ENCODE measurements around the gene EHD2. TPM values are rescaled to one million over a fixed set of nuclear protein-coding genes. Genes with fewer than 3 reads are reported as not detected.
A peak's percentile ranks its signal among the peaks of the same experiment; 100 is the strongest.

EHD2 gene
- total and polyA plus RNA-seq, 2 of the 4 experiments (the other 2 are of a cell fraction), result 35.3 to 181 TPM

DNA sequence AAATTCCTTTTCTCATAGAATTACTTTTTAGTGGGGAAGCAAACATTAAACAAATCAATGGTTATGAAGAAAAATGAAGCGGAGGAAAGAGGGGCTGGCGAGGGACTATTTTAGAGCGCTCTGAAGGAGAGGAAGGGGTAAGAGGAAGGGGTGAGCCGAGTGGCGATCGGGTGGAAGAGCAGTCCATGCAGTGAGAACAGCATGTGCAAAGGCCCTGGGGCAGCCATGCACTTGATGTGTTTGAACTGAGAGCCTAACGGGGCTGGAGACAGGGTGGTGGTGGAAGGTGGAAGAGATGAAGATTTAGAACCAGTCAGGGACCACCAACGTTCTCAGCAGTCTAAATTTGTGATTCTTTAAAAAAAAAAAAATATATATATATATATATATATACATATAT, 17.7 kb downstream of the EHD2 start:
- in situ Hi-C loops (cut with MboI; ENCODE audit: low sequenced_read_pairs), result no loop called here
- no peak for ATAC-seq (ENCODE audit: low read depth)
- ChIA-PET POLR2A (ENCODE audit: unreplicated experiment) (no interaction called here), CTCF (no interaction called here)
- no peak overlapping the region for H2BK120ac ChIP-seq (ENCODE audit: low read depth, low read length)
- H3K9me1 ChIP-seq (ENCODE audit: insufficient read depth, low read length), result peaks cover 27% of the 10 kb centered on the region
- H3K23ac ChIP-seq (ENCODE audit: low read depth, low read length), result no peak overlapping the region
- H2AK5ac ChIP-seq (ENCODE audit: low read depth, low read length), result 0 out of 2 replicates have a peak overlapping the region, but pooled peaks have one; percentile 52
- dilution Hi-C loops (cut with HindIII; ENCODE audit: low sequenced_read_pairs, unreplicated experiment), result no loop called here
- no peak overlapping the region for H4K8ac ChIP-seq (ENCODE audit: low read depth in 2 of 2, low read length in 2 of 2)
- H3K4ac ChIP-seq (ENCODE audit: low read depth, low read length), result no peak overlapping the region
- H3K56ac ChIP-seq (ENCODE audit: extremely low read depth, insufficient read depth, low read length), result no peak overlapping the region
- H3K27me3 ChIP-seq (ENCODE audit: control insufficient read depth, insufficient read depth, low read length), result no peaks in the 10 kb centered on the region
- no TSS peak for BruUV-seq (replicated peaks)
- no peak overlapping the region for H3K4me2 ChIP-seq (ENCODE audit: low read depth, low read length)
- H4K91ac ChIP-seq (ENCODE audit: insufficient read depth, low read depth, low read length), result no peak overlapping the region
- intact Hi-C loops (cut with micrococcal nuclease), result no loop called here
- no peak overlapping the region for H3K14ac ChIP-seq (replicated peaks; ENCODE audit: low read depth, low read length)
- WGBS, 2 experiments (ENCODE audit: extremely low coverage in 2 of 2, insufficient read length in 1 of 2), result 79% methylated on average over 3 of the region's 8 CpGs; no CpG with 5 or more reads in 1 of the 2 experiments
- no peak for DNase-seq
- H3K9me3 ChIP-seq (ENCODE audit: control insufficient read depth, insufficient read depth, low read length), result no peaks in the 10 kb centered on the region
- no peak overlapping the region for H2BK20ac ChIP-seq (ENCODE audit: low read depth, low read length)
- peaks cover 72% of the 10 kb centered on the region for H3K36me3 ChIP-seq (ENCODE audit: control insufficient read depth, insufficient read depth, low read length)
- H3K4me1 ChIP-seq (ENCODE audit: control insufficient read depth, insufficient read depth, low read length), result peaks cover 16% of the 10 kb centered on the region
- H2BK5ac ChIP-seq (ENCODE audit: low read depth, low read length, poor library complexity, severe bottlenecking), result no peak overlapping the region
- no peak overlapping the region for H2BK15ac ChIP-seq (ENCODE audit: low read depth, low read length)
- peaks cover 41 to 68% of the 10 kb centered on the region in 2 experiments for H3K79me1 ChIP-seq (ENCODE audit: low read depth in 1 of 2, low read length in 2 of 2)
- H3K9ac ChIP-seq (ENCODE audit: low read depth, low read length), result no peak overlapping the region
- no peak overlapping the region for H2AFZ ChIP-seq (replicated peaks; ENCODE audit: low read length, poor library complexity)
- no peak overlapping the region for H3K18ac ChIP-seq (ENCODE audit: low read depth, low read length)
- H2AK9ac ChIP-seq (replicated peaks; ENCODE audit: low read depth, low read length, poor library complexity), result no peak overlapping the region
- H4K5ac ChIP-seq (ENCODE audit: low read depth, low read length), result no peak overlapping the region
- peaks cover 58% of the 10 kb centered on the region for H4K20me1 ChIP-seq (ENCODE audit: insufficient read depth, low read length)
- H3K4me3 ChIP-seq (ENCODE audit: insufficient read depth, low read depth, low read length), result no peak overlapping the region
- H3K27ac ChIP-seq (ENCODE audit: insufficient read depth, low read length), result no peak overlapping the region
- no peak for TF ChIP-seq CEBPB (IDR thresholded peaks at IDR 0.05; ENCODE audit: low read depth, low read length)
- no peak for TF ChIP-seq MXI1 (IDR thresholded peaks at IDR 0.05; ENCODE audit: borderline replicate concordance, low read depth, low read length)
- no peak for TF ChIP-seq RCOR1 (IDR thresholded peaks at IDR 0.05; ENCODE audit: insufficient replicate concordance, low read length)
- TF ChIP-seq NFE2L2 (IDR thresholded peaks at IDR 0.05; ENCODE audit: low read depth, low read length), result no peak
- TF ChIP-seq MAZ (IDR thresholded peaks at IDR 0.05; ENCODE audit: borderline replicate concordance, low read depth, low read length), result no peak
- no peak for TF ChIP-seq MAFK (IDR thresholded peaks at IDR 0.05; ENCODE audit: low read depth, low read length)
- TF ChIP-seq, protein P1, sequence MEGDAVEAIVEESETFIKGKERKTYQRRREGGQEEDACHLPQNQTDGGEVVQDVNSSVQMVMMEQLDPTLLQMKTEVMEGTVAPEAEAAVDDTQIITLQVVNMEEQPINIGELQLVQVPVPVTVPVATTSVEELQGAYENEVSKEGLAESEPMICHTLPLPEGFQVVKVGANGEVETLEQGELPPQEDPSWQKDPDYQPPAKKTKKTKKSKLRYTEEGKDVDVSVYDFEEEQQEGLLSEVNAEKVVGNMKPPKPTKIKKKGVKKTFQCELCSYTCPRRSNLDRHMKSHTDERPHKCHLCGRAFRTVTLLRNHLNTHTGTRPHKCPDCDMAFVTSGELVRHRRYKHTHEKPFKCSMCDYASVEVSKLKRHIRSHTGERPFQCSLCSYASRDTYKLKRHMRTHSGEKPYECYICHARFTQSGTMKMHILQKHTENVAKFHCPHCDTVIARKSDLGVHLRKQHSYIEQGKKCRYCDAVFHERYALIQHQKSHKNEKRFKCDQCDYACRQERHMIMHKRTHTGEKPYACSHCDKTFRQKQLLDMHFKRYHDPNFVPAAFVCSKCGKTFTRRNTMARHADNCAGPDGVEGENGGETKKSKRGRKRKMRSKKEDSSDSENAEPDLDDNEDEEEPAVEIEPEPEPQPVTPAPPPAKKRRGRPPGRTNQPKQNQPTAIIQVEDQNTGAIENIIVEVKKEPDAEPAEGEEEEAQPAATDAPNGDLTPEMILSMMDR (conservative IDR thresholded peaks at IDR 0.05; ENCODE audit: low read depth, low read length), result no peak
- TF ChIP-seq, protein P2, sequence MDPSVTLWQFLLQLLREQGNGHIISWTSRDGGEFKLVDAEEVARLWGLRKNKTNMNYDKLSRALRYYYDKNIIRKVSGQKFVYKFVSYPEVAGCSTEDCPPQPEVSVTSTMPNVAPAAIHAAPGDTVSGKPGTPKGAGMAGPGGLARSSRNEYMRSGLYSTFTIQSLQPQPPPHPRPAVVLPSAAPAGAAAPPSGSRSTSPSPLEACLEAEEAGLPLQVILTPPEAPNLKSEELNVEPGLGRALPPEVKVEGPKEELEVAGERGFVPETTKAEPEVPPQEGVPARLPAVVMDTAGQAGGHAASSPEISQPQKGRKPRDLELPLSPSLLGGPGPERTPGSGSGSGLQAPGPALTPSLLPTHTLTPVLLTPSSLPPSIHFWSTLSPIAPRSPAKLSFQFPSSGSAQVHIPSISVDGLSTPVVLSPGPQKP (IDR thresholded peaks at IDR 0.05; ENCODE audit: borderline replicate concordance, low read depth, low read length), result no peak
- TF ChIP-seq RFX5 (IDR thresholded peaks at IDR 0.05; ENCODE audit: low read depth, low read length), result no peak
- TF ChIP-seq, protein P3, sequence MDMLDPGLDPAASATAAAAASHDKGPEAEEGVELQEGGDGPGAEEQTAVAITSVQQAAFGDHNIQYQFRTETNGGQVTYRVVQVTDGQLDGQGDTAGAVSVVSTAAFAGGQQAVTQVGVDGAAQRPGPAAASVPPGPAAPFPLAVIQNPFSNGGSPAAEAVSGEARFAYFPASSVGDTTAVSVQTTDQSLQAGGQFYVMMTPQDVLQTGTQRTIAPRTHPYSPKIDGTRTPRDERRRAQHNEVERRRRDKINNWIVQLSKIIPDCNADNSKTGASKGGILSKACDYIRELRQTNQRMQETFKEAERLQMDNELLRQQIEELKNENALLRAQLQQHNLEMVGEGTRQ (IDR thresholded peaks at IDR 0.05; ENCODE audit: low read depth, low read length), result no peak
- no peak for TF ChIP-seq POLR2A (IDR thresholded peaks at IDR 0.05; ENCODE audit: low read depth, low read length)
- TF ChIP-seq RAD21 (IDR thresholded peaks at IDR 0.05; ENCODE audit: low read length), result no peak
- no peak for TF ChIP-seq CHD1 (IDR thresholded peaks at IDR 0.05; ENCODE audit: low read depth, low read length)
- TF ChIP-seq FOS (IDR thresholded peaks at IDR 0.05; ENCODE audit: low read depth, low read length), result no peak
- TF ChIP-seq SMC3 (IDR thresholded peaks at IDR 0.05; ENCODE audit: low read depth, low read length), result no peak

All from IMR-90 (cell line).